K562 (cell line): ENCODE measurements around the gene CHAC1. TPM values are rescaled to one million over a fixed set of nuclear protein-coding genes. Genes with fewer than 3 reads are reported as not detected.

Experiments used
- BRCA1 ChIP-seq, 2 experiments: fragments of 450-650 bp in 1 of 2; sonication (generic) in 1 of 2; formaldehyde crosslinking in 1 of 2; IDR thresholded peaks; 2 replicates each; pipeline versions ENCODE4 v1.5.0 to v1.6.1; 2017 to 2020; ENCODE audit warnings: mild to moderate bottlenecking in 1 of 2, missing genetic modification reagents in 1 of 2
- EGR1 ChIP-seq: fragments of 450-650 bp; conservative IDR thresholded peaks from 2 replicates; pipeline ENCODE4 v1.6.1; 2017; ENCODE audit warnings: mild to moderate bottlenecking
- FOSL1 ChIP-seq: fragments of 200-800 bp; sonication (Bioruptor generic); conservative IDR thresholded peaks from 2 replicates; pipeline ENCODE4 v1.6.1; 2016; ENCODE audit warnings: missing genetic modification characterization, missing compliant biosample characterization
- GATAD2A ChIP-seq: fragments of 450-650 bp; IDR thresholded peaks from 2 replicates; pipeline ENCODE4 v1.6.1; 2017
- GTF2F1 ChIP-seq: IDR thresholded peaks from 2 replicates; pipeline ENCODE4 v1.6.1; 2011; ENCODE audit warnings: low read depth, low read length, improper control_type of control experiment
- IFI16 ChIP-seq: fragments of 250-450 bp; sonication (Bioruptor Pico); IDR thresholded peaks from 2 replicates; pipeline ENCODE4 v2.1.2; 2022; ENCODE audit warnings: mild to moderate bottlenecking, inconsistent platforms
- KDM2B ChIP-seq: fragments of 250-450 bp; sonication (Bioruptor Pico); IDR thresholded peaks from 2 replicates; pipeline ENCODE4 v1.8.0; 2021; ENCODE audit warnings: mild to moderate bottlenecking, moderate library complexity
- MYBL2 ChIP-seq, 2 experiments: fragments of 450-650 bp in 1 of 2; sonication (generic) in 1 of 2; formaldehyde crosslinking in 1 of 2; IDR thresholded peaks; 2 replicates each; pipeline versions ENCODE4 v1.6.1 to v1.8.1; 2017 to 2022; ENCODE audit warnings: borderline replicate concordance in 1 of 2, inconsistent platforms in 1 of 2, low read depth in 1 of 2, mild to moderate bottlenecking in 1 of 2, missing genetic modification reagents in 1 of 2, moderate library complexity in 1 of 2
- NELFE ChIP-seq: IDR thresholded peaks from 2 replicates; pipeline ENCODE4 v1.6.1; 2011; ENCODE audit warnings: mild to moderate bottlenecking; ENCODE audit not compliant: insufficient read depth, insufficient read length
- PCBP2 ChIP-seq: fragments of 200-400 bp; formaldehyde crosslinking; IDR thresholded peaks from 2 replicates; pipeline ENCODE4 v1.6.1; 2018; ENCODE audit warnings: low read length, low read depth, mild to moderate bottlenecking, moderate library complexity; ENCODE audit not compliant: poor library complexity, severe bottlenecking
- PHB2 ChIP-seq: fragments of 450-650 bp; IDR thresholded peaks from 2 replicates; pipeline ENCODE4 v1.6.1; 2017; ENCODE audit warnings: low read depth
- POLR2AphosphoS2 ChIP-seq: IDR thresholded peaks from 2 replicates; pipeline ENCODE4 v1.6.1; 2012; ENCODE audit warnings: low read length, improper control_type of control experiment
- SMAD2 ChIP-seq: fragments of 150-350 bp; IDR thresholded peaks from 2 replicates; pipeline ENCODE4 v1.6.1; 2014; ENCODE audit warnings: low read depth, mild to moderate bottlenecking, low read length
- ZNF140 ChIP-seq: fragments of 250-450 bp; sonication (Bioruptor Pico); IDR thresholded peaks from 2 replicates; pipeline ENCODE4 v1.8.0; 2021; ENCODE audit warnings: moderate library complexity, mild to moderate bottlenecking, inconsistent platforms
- ZNF253 ChIP-seq: fragments of 250-450 bp; sonication (Bioruptor Pico); conservative IDR thresholded peaks from 2 replicates; pipeline ENCODE4 v1.6.1; 2021; ENCODE audit warnings: mild to moderate bottlenecking
- polyA plus RNA-seq, 8 experiments: library from polyadenylated mRNA; depleted of rRNA in 4 of 8; stranded (reverse) in 5 of 8; unstranded in 3 of 8; fragments of >200 nt; fragmentation: Nextera tagmentation in 2 of 8; fragmentation: Illumina TruSeq in 1 of 8; extraction: Ambion mirVana in 2 of 8; extraction: Trizol in 1 of 8; gene quantifications; 2 replicates each; pipeline versions ENCODE4 v1.2.1 to v1.2.3, GENCODE V29; 2011 to 2014; ENCODE audit warnings: inconsistent platforms in 1 of 8, missing spikeins in 1 of 8
- total RNA-seq, 7 experiments: library from RNA; depleted of rRNA in 6 of 7; stranded (reverse); fragments of >200 nt in 6 of 7; fragmentation: Illumina TruSeq in 2 of 7; extraction: Trizol in 2 of 7; gene quantifications; 2 replicates each; pipeline versions ENCODE4 v1.2.1 to v1.2.3, GENCODE V29; 2011 to 2021; ENCODE audit warnings: low replicate concordance in 1 of 7
- TF ChIP-seq, protein P1 (sequence below): sonication (generic); formaldehyde crosslinking; IDR thresholded peaks from 2 replicates; pipeline ENCODE4 v1.8.1; 2023; ENCODE audit warnings: mild to moderate bottlenecking, missing genetic modification reagents, moderate library complexity
- TF ChIP-seq, protein P2 (sequence below), 2 experiments: fragments of 150-350 bp in 1 of 2; IDR thresholded peaks; 2 replicates each; pipeline ENCODE4 v1.6.1; 2012 to 2016; ENCODE audit warnings: low read depth in 2 of 2, low read length in 2 of 2, mild to moderate bottlenecking in 1 of 2, moderate library complexity in 1 of 2
- TF ChIP-seq, protein P3 (sequence below): sonication (generic); formaldehyde crosslinking; IDR thresholded peaks from 2 replicates; pipeline ENCODE4 v1.8.1; 2023; ENCODE audit warnings: mild to moderate bottlenecking, missing genetic modification reagents
- TF ChIP-seq, protein P4 (sequence below): fragments of 450-650 bp; formaldehyde crosslinking; IDR thresholded peaks from 2 replicates; pipeline ENCODE4 v1.4.0; 2020; ENCODE audit warnings: mild to moderate bottlenecking, moderate library complexity

CHAC1 gene
- total and polyA plus RNA-seq, 9 of the 15 experiments (the other 6 are each of a cell fraction or from before 2014, with no cell fraction given) = 0.47 to 39.0 (median 7.5) TPM

DNA sequence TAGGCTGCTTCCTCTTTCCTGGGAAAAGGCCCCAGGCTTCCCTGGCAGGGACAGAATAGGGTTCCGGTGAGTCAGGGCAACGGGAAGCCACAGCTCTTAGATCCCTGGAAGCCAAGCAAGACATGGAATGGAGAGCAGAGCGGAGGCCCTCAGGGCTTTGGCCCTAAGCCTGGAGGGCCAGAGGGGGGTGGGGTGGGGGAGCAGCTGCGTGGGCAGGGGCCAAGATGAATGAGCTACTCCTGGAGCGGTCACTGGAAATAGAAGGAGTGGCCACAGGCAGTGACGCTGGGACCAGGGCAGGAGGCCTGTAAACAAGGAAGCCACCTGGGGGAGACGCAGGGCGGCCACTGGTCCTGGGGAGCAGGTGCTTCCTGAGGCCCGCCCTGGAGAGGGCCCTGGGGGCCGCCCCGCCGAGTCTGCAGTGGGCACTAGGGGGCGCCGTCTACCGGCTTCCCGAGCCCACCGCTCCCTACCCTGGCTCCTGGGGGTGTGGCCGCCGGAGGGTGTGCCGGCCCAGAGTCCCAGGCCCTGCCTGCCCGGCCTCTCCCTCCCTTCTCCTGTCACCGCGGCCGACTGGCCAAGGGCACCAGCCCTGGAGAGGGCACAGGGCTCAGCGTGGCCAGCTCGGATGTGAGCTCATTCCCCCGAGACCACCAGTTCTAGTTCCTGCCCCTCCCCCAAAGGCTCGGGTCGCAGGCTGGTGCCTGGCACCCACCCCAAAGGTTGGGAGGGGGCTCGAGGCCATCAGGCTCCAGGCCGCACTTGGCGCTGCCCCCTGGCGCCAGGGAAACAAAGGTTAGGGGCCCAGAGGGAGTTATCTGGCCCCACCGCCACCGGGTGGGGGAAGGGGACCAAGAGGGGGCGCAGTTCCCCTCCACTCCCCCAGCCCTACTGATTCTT, 46.9 kb upstream of the CHAC1 start (continued):
- TF ChIP-seq MYBL2 (IDR thresholded peaks at IDR 0.05; ENCODE audit: low read depth) = no peak
- TF ChIP-seq MYBL2 (CRISPR knock-in tag; IDR thresholded peaks at IDR 0.05; ENCODE audit: borderline replicate concordance) = no peak
- TF ChIP-seq EGR1 = peak; percentile 77
- TF ChIP-seq FOSL1 (tag) = peak; percentile 9; the same call in 1 of the 2 replicates
- no peak for TF ChIP-seq PHB2
- TF ChIP-seq, protein P1, sequence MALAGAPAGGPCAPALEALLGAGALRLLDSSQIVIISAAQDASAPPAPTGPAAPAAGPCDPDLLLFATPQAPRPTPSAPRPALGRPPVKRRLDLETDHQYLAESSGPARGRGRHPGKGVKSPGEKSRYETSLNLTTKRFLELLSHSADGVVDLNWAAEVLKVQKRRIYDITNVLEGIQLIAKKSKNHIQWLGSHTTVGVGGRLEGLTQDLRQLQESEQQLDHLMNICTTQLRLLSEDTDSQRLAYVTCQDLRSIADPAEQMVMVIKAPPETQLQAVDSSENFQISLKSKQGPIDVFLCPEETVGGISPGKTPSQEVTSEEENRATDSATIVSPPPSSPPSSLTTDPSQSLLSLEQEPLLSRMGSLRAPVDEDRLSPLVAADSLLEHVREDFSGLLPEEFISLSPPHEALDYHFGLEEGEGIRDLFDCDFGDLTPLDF = no peak
- no peak for TF ChIP-seq BRCA1 (IDR thresholded peaks at IDR 0.05)
- no peak for TF ChIP-seq BRCA1 (CRISPR knock-in tag; IDR thresholded peaks at IDR 0.05)
- TF ChIP-seq, protein P2, sequence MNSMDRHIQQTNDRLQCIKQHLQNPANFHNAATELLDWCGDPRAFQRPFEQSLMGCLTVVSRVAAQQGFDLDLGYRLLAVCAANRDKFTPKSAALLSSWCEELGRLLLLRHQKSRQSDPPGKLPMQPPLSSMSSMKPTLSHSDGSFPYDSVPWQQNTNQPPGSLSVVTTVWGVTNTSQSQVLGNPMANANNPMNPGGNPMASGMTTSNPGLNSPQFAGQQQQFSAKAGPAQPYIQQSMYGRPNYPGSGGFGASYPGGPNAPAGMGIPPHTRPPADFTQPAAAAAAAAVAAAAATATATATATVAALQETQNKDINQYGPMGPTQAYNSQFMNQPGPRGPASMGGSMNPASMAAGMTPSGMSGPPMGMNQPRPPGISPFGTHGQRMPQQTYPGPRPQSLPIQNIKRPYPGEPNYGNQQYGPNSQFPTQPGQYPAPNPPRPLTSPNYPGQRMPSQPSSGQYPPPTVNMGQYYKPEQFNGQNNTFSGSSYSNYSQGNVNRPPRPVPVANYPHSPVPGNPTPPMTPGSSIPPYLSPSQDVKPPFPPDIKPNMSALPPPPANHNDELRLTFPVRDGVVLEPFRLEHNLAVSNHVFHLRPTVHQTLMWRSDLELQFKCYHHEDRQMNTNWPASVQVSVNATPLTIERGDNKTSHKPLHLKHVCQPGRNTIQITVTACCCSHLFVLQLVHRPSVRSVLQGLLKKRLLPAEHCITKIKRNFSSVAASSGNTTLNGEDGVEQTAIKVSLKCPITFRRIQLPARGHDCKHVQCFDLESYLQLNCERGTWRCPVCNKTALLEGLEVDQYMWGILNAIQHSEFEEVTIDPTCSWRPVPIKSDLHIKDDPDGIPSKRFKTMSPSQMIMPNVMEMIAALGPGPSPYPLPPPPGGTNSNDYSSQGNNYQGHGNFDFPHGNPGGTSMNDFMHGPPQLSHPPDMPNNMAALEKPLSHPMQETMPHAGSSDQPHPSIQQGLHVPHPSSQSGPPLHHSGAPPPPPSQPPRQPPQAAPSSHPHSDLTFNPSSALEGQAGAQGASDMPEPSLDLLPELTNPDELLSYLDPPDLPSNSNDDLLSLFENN (IDR thresholded peaks at IDR 0.05; ENCODE audit: low read depth in 2 of 2, low read length in 2 of 2) = no peak
- no peak for TF ChIP-seq PCBP2
- TF ChIP-seq IFI16 = no peak
- TF ChIP-seq KDM2B (CRISPR knock-in tag) = no peak
- TF ChIP-seq, protein P3, sequence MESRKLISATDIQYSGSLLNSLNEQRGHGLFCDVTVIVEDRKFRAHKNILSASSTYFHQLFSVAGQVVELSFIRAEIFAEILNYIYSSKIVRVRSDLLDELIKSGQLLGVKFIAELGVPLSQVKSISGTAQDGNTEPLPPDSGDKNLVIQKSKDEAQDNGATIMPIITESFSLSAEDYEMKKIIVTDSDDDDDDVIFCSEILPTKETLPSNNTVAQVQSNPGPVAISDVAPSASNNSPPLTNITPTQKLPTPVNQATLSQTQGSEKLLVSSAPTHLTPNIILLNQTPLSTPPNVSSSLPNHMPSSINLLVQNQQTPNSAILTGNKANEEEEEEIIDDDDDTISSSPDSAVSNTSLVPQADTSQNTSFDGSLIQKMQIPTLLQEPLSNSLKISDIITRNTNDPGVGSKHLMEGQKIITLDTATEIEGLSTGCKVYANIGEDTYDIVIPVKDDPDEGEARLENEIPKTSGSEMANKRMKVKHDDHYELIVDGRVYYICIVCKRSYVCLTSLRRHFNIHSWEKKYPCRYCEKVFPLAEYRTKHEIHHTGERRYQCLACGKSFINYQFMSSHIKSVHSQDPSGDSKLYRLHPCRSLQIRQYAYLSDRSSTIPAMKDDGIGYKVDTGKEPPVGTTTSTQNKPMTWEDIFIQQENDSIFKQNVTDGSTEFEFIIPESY (CRISPR knock-in tag) = no peak
- TF ChIP-seq, protein P4, sequence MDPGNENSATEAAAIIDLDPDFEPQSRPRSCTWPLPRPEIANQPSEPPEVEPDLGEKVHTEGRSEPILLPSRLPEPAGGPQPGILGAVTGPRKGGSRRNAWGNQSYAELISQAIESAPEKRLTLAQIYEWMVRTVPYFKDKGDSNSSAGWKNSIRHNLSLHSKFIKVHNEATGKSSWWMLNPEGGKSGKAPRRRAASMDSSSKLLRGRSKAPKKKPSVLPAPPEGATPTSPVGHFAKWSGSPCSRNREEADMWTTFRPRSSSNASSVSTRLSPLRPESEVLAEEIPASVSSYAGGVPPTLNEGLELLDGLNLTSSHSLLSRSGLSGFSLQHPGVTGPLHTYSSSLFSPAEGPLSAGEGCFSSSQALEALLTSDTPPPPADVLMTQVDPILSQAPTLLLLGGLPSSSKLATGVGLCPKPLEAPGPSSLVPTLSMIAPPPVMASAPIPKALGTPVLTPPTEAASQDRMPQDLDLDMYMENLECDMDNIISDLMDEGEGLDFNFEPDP (CRISPR knock-in tag) = no peak
- TF ChIP-seq GATAD2A = no peak
- TF ChIP-seq SMAD2 = no peak
- TF ChIP-seq ZNF253 (CRISPR knock-in tag) = no peak
- TF ChIP-seq ZNF140 (CRISPR knock-in tag) = no peak
- TF ChIP-seq POLR2AphosphoS2 = no peak
- no peak for TF ChIP-seq NELFE
- TF ChIP-seq GTF2F1 = no peak
